Subcutaneous abdominal adipose tissue (tissue), 5 donors: ENCODE measurements around the gene FAM47E.

Experiments used
- H3K27ac ChIP-seq: one replicate; pipeline ENCODE4 v1.7.0; 2013; ENCODE audit warnings: low read depth, mild to moderate bottlenecking, inconsistent platforms, low read length, moderate library complexity
- H3K27me3 ChIP-seq, 5 donors: one replicate each; pipeline ENCODE4 v1.7.0; 2013; ENCODE audit warnings: low read length in 5 of 5, inconsistent platforms in 1 of 5; ENCODE audit not compliant: control insufficient read depth in 5 of 5, insufficient read depth in 4 of 5
- H3K36me3 ChIP-seq, 5 donors: one replicate each; pipeline ENCODE4 v1.7.0; 2013; ENCODE audit warnings: low read length in 5 of 5; ENCODE audit not compliant: control insufficient read depth in 5 of 5, insufficient read depth in 5 of 5
- H3K4me1 ChIP-seq, 5 donors: one replicate each; pipeline ENCODE4 v1.7.0; 2013; ENCODE audit warnings: low read length in 5 of 5, mild to moderate bottlenecking in 3 of 5, moderate library complexity in 1 of 5; ENCODE audit not compliant: control insufficient read depth in 5 of 5, insufficient read depth in 5 of 5
- H3K4me3 ChIP-seq, 5 donors: one replicate each; pipeline ENCODE4 v1.7.0; 2013; ENCODE audit warnings: low read length in 5 of 5, low read depth in 1 of 5
- H3K9ac ChIP-seq, 5 donors: one replicate each; pipeline ENCODE4 v1.7.0; 2013; ENCODE audit warnings: low read length in 5 of 5, mild to moderate bottlenecking in 4 of 5, moderate library complexity in 3 of 5
- H3K9me3 ChIP-seq, 5 donors: one replicate each; pipeline ENCODE4 v1.7.0; 2013; ENCODE audit warnings: low read length in 5 of 5; ENCODE audit not compliant: control insufficient read depth in 5 of 5
- donor health status: healthy.
- donor health status: healthy.
- donor health status: healthy.
- donor health status: healthy.
- donor health status: healthy.

The FAM47E gene

DNA sequence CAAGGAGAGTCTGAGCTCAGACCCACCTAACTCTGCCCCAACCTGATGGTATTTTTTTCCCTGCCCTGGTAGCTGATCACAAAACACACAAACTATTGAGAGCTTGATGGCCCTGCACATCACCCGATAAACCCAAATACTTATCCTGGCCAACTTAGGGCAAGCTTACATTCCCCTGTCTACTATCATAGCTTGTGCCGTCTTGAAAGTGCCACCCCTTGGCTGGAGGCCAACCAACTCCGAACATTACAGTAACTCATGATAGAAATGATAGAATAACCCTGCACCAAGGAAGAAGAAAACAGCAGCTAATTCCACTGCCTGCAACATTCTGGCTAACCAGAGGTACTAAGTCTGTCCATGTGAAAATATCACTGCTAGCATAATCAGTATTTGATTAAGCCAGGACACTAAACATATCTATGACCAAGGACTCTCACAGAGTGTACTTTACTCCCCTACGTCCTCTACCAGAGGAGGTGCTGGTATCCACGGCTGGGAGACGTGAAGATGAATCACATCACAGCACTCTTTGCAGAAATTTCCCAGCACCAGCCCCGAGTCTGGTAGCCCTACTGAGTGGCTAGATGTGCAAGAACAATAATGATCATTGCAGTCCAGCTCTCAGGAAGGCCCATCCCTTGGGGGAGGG lies 63.9 kb downstream of the FAM47E start:
- peaks cover 0 to 5% (median 4%) of the 10 kb centered on the region in 5 donors for H3K36me3 ChIP-seq
- H3K27me3 ChIP-seq, result no peaks in the 10 kb centered on the region
- H3K4me1 ChIP-seq, result peaks cover 0 to 18% (median 4%) of the 10 kb centered on the region in 5 donors
- no peak overlapping the region for H3K27ac ChIP-seq
- peaks cover 0 to 5% (median 4%) of the 10 kb centered on the region in 5 donors for H3K9me3 ChIP-seq
- H3K4me3 ChIP-seq, result no peak overlapping the region
- H3K9ac ChIP-seq, result no peak overlapping the region

DNA sequence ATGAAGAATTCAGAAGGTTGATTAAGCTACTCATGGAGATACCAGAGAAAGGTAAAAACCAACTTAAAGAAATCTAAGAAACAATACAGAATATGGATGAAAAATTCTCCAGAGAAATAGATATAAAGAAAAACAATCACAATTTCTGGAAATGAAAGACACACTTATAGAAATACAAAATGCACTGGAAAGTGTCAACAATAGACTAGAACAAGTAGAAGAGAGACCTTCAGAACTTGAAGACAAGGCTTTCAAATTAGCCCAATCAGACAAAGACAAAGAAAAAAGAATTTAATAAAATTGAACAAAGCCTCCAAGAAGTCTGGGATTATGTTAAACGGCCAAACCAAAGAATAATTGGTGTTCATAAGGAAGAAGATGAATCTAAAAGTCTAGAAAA lies 64.6 kb downstream of the FAM47E start:
- H3K4me3 ChIP-seq, result no peak overlapping the region
- H3K9me3 ChIP-seq, result peaks cover 0 to 8% (median 4%) of the 10 kb centered on the region in 5 donors
- no peak overlapping the region for H3K9ac ChIP-seq
- H3K27ac ChIP-seq, result no peak overlapping the region
- no peaks in the 10 kb centered on the region for H3K27me3 ChIP-seq
- H3K4me1 ChIP-seq, result peaks cover 0 to 13% (median 0%) of the 10 kb centered on the region in 5 donors
- H3K36me3 ChIP-seq, result peaks cover 0 to under 1% (median 0%) of the 10 kb centered on the region in 5 donors

DNA sequence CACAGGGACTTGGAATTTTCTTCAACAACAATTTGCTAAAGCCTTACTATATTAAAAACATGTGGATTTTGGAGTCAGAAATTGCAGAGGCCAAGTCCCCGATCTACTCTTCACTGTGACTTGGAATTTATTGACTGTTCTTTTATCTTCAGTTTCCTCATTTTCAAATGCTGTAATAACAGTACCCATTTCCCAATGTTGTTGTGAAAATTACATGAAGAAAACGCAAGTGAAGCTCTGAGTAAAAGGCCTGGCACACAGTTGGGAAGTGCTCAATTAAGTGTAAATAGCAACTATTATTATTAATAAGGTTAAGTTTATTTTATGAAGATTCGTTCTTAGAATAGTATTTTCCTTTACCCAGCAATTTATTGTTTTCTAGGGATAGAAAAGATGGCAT lies 70.7 kb downstream of the FAM47E start:
- Histone ChIP-seq H3K4me3 (no peak overlapping the region), H3K9ac (no peak overlapping the region), H3K9me3 (peaks cover 10 to 23% (median 20%) of the 10 kb centered on the region in 5 donors)

DNA sequence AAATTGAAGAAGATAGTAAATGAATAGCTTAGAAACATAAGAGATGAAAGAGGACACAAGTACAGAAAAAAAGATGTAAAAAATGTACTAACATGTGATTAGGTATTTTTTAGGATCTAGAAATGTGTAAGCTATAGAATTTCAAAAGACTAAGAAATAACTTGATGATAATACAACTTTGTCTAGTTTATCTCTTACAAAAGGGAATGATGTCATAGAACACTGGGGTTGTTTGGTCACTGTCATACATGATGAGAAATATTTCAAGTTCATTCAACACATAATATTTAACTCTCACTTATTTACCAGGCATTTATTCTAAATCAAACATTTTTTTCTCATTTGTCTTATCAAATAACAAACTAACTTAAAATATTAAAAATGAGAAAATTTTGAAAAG lies 73.6 kb downstream of the FAM47E start:
- no peak overlapping the region for H3K4me3 ChIP-seq
- H3K9ac ChIP-seq, result no peak overlapping the region
- no peaks in the 10 kb centered on the region for H3K36me3 ChIP-seq
- H3K9me3 ChIP-seq, result peaks cover 10 to 25% (median 20%) of the 10 kb centered on the region in 5 donors
- H3K27ac ChIP-seq, result no peak overlapping the region
- no peaks in the 10 kb centered on the region for H3K27me3 ChIP-seq
- no peaks in the 10 kb centered on the region for H3K4me1 ChIP-seq

More for the DNA sequence above, 70.7 kb downstream of the FAM47E start:
- H3K36me3 ChIP-seq, result no peaks in the 10 kb centered on the region
- no peak overlapping the region for H3K27ac ChIP-seq
- H3K27me3 ChIP-seq, result no peaks in the 10 kb centered on the region
- no peaks in the 10 kb centered on the region for H3K4me1 ChIP-seq

DNA sequence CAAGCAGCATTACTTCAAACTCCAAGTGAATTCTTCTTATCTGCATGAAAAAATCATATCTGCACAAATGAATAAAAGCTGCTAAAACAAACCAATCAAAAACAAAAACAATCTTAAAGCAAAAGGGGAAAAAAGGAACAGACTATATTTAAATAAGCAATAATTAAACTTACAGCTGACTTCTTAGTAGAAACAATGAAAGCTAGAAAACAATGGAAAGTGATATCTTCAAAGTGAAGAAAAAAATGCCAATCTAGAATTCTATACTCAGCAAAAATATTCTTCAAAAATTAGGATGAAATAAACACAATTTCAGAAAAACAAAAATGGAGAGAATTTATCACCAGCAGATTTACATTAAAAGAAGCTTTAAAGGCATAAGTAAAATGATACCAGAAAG lies 75.0 kb downstream of the FAM47E start:
- Histone ChIP-seq H3K27ac (no peak overlapping the region), H3K36me3 (no peaks in the 10 kb centered on the region), H3K9me3 (peaks cover 10 to 22% (median 18%) of the 10 kb centered on the region in 5 donors), H3K4me1 (no peaks in the 10 kb centered on the region), H3K4me3 (no peak overlapping the region), H3K27me3 (no peaks in the 10 kb centered on the region), H3K9ac (no peak overlapping the region)
